HG03460 (cell line): ENCODE measurements around the gene CLCN7.
A peak's percentile ranks its signal among the peaks of the same experiment; 100 is the strongest.

Source experiments
- ATAC-seq: cut with Tn5 transposase; IDR thresholded peaks from one replicate; pipeline ENCODE4 v1.9.1; 2021; ENCODE audit not compliant: unreplicated experiment

The CLCN7 gene

GRCh38 chr16:1432388-1433262, 42.2 kb downstream of the CLCN7 start:
- ATAC-seq, result no peak

GRCh38 chr16:1431497-1432270, 43.1 kb downstream of the CLCN7 start:
- no peak for ATAC-seq

- ATAC-seq, result no peak
These were observed 43.9 kb downstream of the CLCN7 start, which contains the start of gene PERCC1 for GRCh38 chr16:1430759-1431496. Gene PERCC1 (plus strand): TSS chr16:1431078. CDS start chr16:1432594, 1,516 bp downstream.

- ATAC-seq, result no peak
These were observed 44.5 kb downstream of the CLCN7 start for GRCh38 chr16:1430214-1430758.

- no peak for ATAC-seq
These were observed 45.2 kb downstream of the CLCN7 start for GRCh38 chr16:1429631-1430030.

GRCh38 chr16:1429012-1429411, 45.8 kb downstream of the CLCN7 start:
- no peak for ATAC-seq

GRCh38 chr16:1428511-1428910, 46.3 kb downstream of the CLCN7 start:
- ATAC-seq, result no peak

- ATAC-seq, result no peak
These were observed 47.1 kb downstream of the CLCN7 start for GRCh38 chr16:1427473-1428461.

GRCh38 chr16:1426734-1427471, 47.9 kb downstream of the CLCN7 start:
- ATAC-seq, result no peak

- no peak for ATAC-seq
These were observed 49.0 kb downstream of the CLCN7 start for GRCh38 chr16:1425616-1426370.

- no peak for ATAC-seq
These were observed 50.8 kb downstream of the CLCN7 start for GRCh38 chr16:1424028-1424427.

- ATAC-seq, result no peak
These were observed 52.8 kb downstream of the CLCN7 start for GRCh38 chr16:1422076-1422475.

GRCh38 chr16:1420111-1420539, 54.7 kb downstream of the CLCN7 start:
- peak; percentile 2 for ATAC-seq

- no peak for ATAC-seq
These were observed 58.3 kb downstream of the CLCN7 start for GRCh38 chr16:1416521-1416941.

- no peak for ATAC-seq
These were observed 60.1 kb downstream of the CLCN7 start, which contains the start of gene UNKL for GRCh38 chr16:1414532-1415260. Gene UNKL (minus strand): TSS chr16:1414704. CDS start chr16:1414691, 13 bp downstream.

GRCh38 chr16:1413684-1414531, 60.9 kb downstream of the CLCN7 start:
- no peak for ATAC-seq

- no peak for ATAC-seq
These were observed 62.0 kb downstream of the CLCN7 start for GRCh38 chr16:1412847-1413246.
